GM21447 (cell line): ENCODE measurements around the gene EPHB2.

ENCODE experiments used
- ATAC-seq: cut with Tn5 transposase; IDR thresholded peaks from one replicate; pipeline ENCODE4 v1.9.1; 2021; ENCODE audit not compliant: unreplicated experiment

Gene EPHB2

GRCh38 chr1:22721122-22721873 is 10.7 kb downstream of the EPHB2 start:
- no peak for ATAC-seq

- ATAC-seq, result no peak
Measured at GRCh38 chr1:22722901-22723550, 12.4 kb downstream of the EPHB2 start.

GRCh38 chr1:22727873-22728272 is 17.2 kb downstream of the EPHB2 start:
- no peak for ATAC-seq

- ATAC-seq, result no peak
Measured at GRCh38 chr1:22728751-22729399, 18.2 kb downstream of the EPHB2 start.

DNA sequence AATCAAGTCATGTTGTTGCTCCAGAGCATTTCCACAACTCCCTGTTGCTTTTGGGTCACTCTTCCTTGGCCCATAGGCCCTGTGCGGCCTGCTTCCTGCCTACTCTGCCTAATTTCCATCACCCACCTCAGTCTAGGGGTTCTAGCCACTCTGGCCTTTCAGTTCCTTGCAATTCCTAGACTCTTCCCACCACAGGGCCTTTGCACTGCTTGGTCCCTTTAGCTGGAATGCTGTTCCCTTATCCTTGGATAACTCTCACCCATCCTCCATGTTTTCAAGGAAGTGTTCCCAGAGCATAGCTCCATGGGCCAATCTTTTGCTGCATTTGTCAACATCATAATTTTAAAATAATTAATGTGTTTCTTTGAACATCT is 18.7 kb downstream of the EPHB2 start:
- no peak for ATAC-seq

DNA sequence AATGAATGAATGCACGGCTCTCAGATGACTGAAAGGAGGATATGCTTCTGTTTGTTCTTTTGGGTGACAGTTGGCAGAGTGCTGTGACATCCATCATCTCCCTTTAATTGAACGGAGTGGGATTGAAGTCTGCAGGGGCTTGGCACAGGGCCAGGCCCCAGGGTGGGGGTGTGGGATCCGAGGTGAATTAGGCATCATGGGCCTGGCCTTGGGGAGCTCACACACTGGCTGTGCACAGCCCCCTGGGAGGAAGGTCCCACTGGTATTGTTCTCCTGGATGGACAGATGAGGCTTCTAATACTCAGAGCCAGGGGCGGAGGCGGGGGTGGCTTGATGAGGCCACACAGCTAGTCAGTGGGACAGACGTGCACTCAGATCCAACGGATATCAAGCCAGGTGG is 19.3 kb downstream of the EPHB2 start:
- no peak for ATAC-seq

DNA sequence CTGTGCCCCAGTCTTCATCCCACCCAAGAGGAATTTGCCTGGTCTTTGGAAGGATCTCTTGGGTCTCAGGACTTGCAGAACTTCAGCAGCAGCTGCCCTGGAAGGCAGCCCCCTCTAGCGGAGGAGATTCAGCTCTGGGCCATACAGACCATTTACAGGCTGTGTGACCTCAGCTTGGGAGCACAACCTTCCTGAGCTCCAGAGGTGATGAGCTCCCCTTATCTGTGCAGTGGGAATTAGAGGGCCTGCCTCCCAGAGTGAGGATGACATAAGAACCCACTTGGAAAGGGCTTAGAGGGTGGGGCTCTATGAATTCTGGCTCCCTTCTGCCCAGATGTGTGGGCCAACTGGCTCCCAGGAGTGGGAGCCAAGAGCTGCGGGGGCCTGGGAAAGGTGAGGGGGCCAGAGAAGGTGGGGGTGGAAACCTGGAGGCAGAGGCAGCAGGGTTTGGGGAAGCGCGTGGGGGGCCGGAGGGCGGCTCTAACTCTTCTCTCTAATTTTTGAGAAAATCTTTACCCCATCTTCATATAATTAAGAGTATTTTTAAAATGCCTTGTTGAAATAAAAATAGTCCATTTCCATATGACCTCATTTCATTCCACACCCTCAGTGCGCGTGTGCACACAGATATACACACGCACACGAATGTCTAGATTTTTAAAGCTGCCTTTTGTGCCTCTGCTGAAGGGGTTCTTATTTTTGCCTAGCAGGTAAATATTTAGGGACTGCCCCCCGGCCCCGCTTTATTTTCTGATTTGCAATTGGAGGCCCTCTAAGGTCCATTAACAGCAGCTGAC is 21.5 kb downstream of the EPHB2 start:
- ATAC-seq, result no peak

- ATAC-seq, result no peak
Measured at GRCh38 chr1:22733643-22734042, 23.0 kb downstream of the EPHB2 start.

DNA sequence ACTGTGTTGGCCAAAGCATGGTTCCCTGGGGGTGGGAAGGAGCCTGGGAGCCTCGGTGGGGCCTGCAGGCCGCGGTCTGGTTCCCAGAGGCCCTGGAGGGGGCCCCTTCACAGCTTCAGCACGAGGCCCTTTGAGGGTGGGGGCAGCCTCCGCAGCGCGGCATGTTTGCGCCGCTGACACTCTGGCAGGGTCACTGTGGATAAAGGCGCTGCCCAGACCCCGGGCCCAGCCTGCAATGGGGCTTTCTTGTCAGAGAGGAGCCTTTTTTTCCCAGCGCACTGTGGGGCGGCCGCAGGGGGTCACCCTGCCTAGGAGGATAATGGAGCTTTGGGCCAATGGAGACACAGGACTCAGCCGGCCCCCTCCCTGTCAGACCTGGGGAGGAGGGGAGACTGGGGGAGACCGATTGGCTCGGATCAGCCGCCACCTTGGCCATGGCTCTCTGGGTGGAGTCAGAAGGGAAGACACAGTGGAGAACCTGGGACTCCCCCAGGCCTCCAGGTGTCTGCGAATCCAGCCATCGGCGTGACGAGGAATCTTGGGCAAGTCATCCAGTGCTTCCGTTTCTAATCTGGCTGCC is 26.0 kb downstream of the EPHB2 start:
- no peak for ATAC-seq

DNA sequence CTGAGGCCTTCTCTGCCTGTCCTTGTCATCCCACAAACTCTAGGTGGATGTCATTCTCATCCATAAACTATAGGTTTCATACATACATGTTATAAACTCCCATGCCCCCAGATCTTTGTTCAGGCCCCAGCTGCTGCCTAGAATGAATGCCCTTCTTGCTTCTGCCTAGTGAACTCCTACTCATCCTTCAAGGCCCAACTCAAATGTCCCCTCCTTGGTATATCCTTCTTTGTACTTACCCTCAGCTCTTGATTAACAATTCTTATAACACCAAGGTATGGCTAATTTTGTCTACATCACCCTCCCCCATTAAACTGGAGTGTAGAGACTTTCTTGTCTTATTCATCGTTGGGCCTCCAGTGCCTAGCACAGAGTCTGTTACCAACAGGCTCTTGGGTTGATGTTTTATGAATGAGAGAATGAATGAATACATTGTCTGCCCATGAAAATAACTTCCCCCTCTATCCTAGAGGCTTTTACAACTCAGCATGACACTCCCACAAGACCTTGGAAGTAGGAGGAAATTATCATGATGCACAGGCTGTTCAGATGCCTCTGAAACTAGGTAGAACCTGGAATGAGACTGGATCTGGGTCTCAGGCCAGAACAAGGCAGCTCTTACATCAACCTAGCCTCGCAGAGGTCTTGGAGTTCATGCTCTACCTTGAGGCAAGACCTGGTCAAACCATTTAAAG is 26.9 kb downstream of the EPHB2 start:
- ATAC-seq, result no peak

DNA sequence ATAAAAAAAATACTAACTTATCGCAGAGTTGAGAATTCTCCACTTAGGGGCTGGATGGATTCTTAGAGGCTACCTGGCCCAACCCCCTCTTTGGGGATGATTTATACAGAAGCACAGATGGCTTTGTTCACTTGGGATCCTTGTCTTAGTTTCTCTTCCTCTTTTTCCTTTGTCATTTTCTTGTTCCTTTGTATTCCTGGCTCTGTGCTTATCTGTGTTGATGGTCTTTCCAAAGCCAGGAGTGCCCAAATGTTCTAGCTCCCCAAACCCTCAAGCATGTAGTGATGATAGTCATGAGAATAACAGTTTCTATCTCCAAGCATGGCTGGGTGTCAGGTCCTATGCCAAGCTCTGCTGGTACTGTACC is 27.4 kb downstream of the EPHB2 start:
- ATAC-seq, result no peak

DNA sequence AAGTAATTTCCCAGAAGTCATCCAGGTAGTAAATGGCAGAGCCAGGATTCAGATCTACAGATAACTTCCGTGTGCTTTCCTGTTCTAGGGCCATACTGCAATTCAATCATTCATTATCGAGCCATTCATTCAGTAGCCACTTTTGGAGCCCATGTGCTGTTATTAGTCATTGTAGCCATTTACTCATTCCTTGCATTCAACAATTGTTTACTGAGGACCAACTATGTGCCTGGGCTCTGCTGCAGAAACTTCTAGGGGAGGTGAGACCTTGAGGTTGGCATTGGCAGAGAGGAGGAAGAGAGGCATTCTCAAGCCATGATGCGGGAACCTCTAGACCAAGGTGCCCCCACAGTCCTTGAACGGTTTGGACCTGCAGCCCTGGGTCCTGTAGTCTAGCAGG is 27.9 kb downstream of the EPHB2 start:
- ATAC-seq, result no peak

- no peak for ATAC-seq
Measured at GRCh38 chr1:22739648-22740385, 29.2 kb downstream of the EPHB2 start.

DNA sequence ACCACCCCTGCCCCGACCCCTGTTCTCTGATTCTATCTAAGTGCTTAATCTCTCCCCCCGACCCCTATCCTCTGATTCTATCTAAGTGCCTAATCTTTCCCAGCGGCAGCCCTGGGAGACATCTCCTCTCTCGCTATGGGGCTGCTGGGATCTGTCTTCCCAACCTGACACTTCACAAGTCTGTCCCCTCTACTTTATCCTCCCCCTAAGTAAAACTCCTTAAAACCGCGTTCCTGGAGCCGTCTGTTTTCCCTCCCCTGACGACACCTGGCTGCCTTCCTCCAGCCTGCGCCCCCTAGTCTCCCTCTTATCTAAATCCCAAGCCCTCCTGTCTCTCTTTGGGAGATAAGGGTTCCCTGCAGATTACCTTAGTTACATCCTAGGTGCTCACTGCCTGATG is 30.5 kb downstream of the EPHB2 start:
- ATAC-seq, result no peak

DNA sequence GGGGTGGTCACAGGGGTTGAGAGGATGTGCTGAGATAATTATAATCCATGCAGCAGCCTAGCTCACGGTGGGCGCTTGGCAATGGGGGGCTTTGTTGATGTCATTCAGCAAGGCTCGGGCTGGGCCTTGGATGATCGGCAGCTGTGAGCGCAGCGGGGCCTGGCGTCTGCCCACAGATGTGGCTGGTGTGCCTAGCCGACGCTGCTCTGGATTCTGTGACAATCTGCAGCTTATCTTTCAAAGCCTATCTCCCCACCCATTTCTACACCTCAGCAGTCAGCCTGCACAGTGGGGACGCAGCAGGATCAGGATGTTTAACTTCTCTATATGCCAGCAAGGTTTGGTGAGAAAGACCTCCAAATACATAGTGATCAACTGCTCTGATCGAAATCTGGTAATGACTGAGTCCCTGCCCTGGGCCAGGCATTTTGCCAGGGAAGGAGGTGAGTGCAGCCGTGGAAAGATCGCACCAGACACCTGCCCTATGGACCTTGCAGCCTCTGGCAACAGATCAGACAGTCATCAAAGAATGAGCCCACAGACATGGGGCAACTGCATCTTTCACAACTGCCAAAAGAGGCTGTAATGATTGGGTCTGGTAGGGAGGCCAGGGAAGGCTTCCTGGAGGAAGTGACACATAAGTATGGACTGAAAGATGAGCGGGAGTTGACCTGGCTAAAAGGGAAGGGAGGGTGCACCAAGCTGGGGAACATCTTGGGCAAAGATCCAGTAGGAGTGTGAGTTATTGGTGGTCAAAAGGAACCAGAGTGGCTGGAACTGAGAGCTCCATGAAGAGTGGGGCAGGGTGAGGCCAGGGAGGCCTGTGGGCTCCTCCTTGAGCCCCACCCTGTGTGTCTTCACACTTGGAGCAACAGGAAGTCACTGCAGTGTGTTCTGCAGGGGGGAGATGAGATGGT is 35.3 kb downstream of the EPHB2 start:
- ATAC-seq, result no peak

GRCh38 chr1:22747021-22747734 is 36.5 kb downstream of the EPHB2 start:
- no peak for ATAC-seq

- ATAC-seq, result no peak
Measured at GRCh38 chr1:22747735-22748073, 37.1 kb downstream of the EPHB2 start.

DNA sequence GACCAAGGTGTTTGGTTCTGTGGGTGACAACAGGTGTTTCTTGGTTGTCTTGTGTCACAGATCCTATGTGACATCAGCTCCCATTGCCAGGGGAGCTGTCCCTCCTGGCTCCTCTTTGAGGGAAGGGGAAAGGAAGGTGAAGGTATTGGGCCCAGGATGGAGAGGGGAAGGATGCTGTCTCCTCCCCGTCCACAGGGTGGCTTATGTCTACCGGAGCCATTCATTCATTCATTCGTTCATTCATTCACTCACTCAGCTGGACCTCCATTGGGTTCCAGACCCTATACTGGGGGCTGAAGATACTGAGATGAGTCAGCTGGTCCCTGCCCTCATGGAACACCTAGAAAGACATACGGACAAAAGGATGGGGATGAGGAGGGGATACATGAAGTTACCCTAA is 38.9 kb downstream of the EPHB2 start:
- no peak for ATAC-seq
